HG03039 (cell line): Measurements from ENCODE around the gene NID1.
"Not testable (repeated sequence)": the region's sequence is repeated elsewhere in the genome, so short reads cannot be mapped to it uniquely, and the experiment has no call there.

Experiments
- ATAC-seq: cut with Tn5 transposase; IDR thresholded peaks from one replicate; pipeline ENCODE4 v1.9.1; 2021; ENCODE audit warnings: mild to moderate bottlenecking, moderate library complexity; ENCODE audit not compliant: unreplicated experiment

NID1 gene

GRCh38 chr1:235972311-235972689 lies 92.6 kb downstream of the NID1 start:
- ATAC-seq, result peak; percentile 42

GRCh38 chr1:235971571-235972310 lies 93.1 kb downstream of the NID1 start:
- ATAC-seq, result peak; percentile 90

GRCh38 chr1:235971020-235971419 lies 93.9 kb downstream of the NID1 start:
- no peak for ATAC-seq

GRCh38 chr1:235968831-235969230 lies 96.1 kb downstream of the NID1 start:
- ATAC-seq, result no peak

GRCh38 chr1:235966134-235966533 lies 98.8 kb downstream of the NID1 start:
- ATAC-seq, result not testable (repeated sequence)

- no peak for ATAC-seq
Observed at GRCh38 chr1:235960809-235961208, 104.1 kb downstream of the NID1 start.

GRCh38 chr1:235958021-235958420 lies 106.9 kb downstream of the NID1 start:
- no peak for ATAC-seq

- no peak for ATAC-seq
Observed at GRCh38 chr1:235955777-235956176, 109.1 kb downstream of the NID1 start.

GRCh38 chr1:235954306-235955283 lies 110.3 kb downstream of the NID1 start:
- peak; percentile 88 for ATAC-seq

GRCh38 chr1:235953801-235954200 lies 111.1 kb downstream of the NID1 start:
- no peak for ATAC-seq

- ATAC-seq, result peak; percentile 47
Observed at GRCh38 chr1:235952950-235953615, 111.8 kb downstream of the NID1 start.

GRCh38 chr1:235951661-235952060 lies 113.2 kb downstream of the NID1 start:
- ATAC-seq, result no peak

- ATAC-seq, result no peak
Observed at GRCh38 chr1:235950318-235950717, 114.6 kb downstream of the NID1 start.

- ATAC-seq, result no peak
Observed at GRCh38 chr1:235948774-235949427, 116.0 kb downstream of the NID1 start.

- no peak for ATAC-seq
Observed at GRCh38 chr1:235947989-235948388, 116.9 kb downstream of the NID1 start.

GRCh38 chr1:235946571-235946981 lies 118.3 kb downstream of the NID1 start:
- ATAC-seq, result no peak

GRCh38 chr1:235945775-235946570 lies 118.9 kb downstream of the NID1 start:
- ATAC-seq, result no peak

GRCh38 chr1:235943581-235944114 lies 121.2 kb downstream of the NID1 start:
- no peak for ATAC-seq

- ATAC-seq, result no peak
Observed at GRCh38 chr1:235942979-235943575, 121.8 kb downstream of the NID1 start.

GRCh38 chr1:235942625-235942934 lies 122.3 kb downstream of the NID1 start:
- no peak for ATAC-seq
